ENCODE data around the gene PPFIBP2. TPM values are rescaled to one million over a fixed set of nuclear protein-coding genes. Genes with fewer than 3 reads are reported as not detected.

The PPFIBP2 gene
- total RNA-seq, 1 experiment from 2014 or later, result 5.7 TPM

DNA sequence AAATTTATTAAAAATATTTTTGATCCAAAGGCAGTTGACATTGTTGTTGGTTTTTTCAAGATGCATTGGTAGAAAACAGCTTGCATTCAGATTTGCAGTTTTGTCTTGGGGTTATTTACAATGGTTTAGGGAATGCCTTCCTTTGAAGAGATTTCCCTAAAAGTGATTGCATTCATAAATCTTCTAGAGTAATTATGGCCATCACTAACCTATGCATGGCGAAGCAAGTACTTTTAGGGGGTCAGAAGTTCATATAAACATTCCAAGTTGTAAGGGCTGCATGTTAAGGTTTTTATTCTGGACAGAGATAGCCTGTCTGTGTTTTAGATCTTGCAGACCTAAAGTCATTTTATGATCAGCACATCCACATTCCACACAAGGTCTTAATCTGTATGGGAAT is 53.5 kb downstream of the PPFIBP2 start:
- DNase-seq (ENCODE audit: low read depth, low spot score) (no peak), ATAC-seq (no peak)
- H3K4me1 ChIP-seq (ENCODE audit: control insufficient read depth in 1 of 2, insufficient read depth in 2 of 2, low read length in 2 of 2), result peaks cover 4 to 6% of the 10 kb centered on the region in 2 experiments; a peak in 1 of 4 replicates
- H3K9me3 ChIP-seq (ENCODE audit: control insufficient read depth in 1 of 2, insufficient read depth in 1 of 2, low read depth in 1 of 2, low read length in 2 of 2), result no peaks in the 10 kb centered on the region
- no peak overlapping the region for H2AFZ ChIP-seq (ENCODE audit: low read depth, low read length, poor library complexity, severe bottlenecking)
- H3K27me3 ChIP-seq (ENCODE audit: insufficient read depth, low read length), result no peaks in the 10 kb centered on the region
- no peaks in the 10 kb centered on the region for H4K20me1 ChIP-seq (ENCODE audit: insufficient read depth)
- H3K36me3 ChIP-seq (ENCODE audit: control insufficient read depth in 1 of 2, insufficient read depth in 2 of 2, low read length in 2 of 2), result no peaks in the 10 kb centered on the region
- POLR2A ChIA-PET, result no interaction called here
- no peak overlapping the region for H3K4me2 ChIP-seq (ENCODE audit: low read length)
- no peak overlapping the region for H3K27ac ChIP-seq (ENCODE audit: low read depth, low read length)
- H3K9ac ChIP-seq (ENCODE audit: low read length), result no peak overlapping the region
- CTCF ChIA-PET, result no interaction called here
- TF ChIP-seq CEBPB (IDR thresholded peaks at IDR 0.05; ENCODE audit: low read depth) (no peak), EZH2phosphoT487 (IDR thresholded peaks at IDR 0.05; ENCODE audit: borderline replicate concordance) (no peak), EZH2 (IDR thresholded peaks at IDR 0.05) (no peak), JUND (IDR thresholded peaks at IDR 0.05) (no peak), ZNF274 (IDR thresholded peaks at IDR 0.05; ENCODE audit: low read depth, low read length) (no peak), RAD21 (IDR thresholded peaks at IDR 0.05; ENCODE audit: low read depth) (no peak), FOSL1 (IDR thresholded peaks at IDR 0.05; ENCODE audit: low read depth) (no peak), POLR2AphosphoS5 (IDR thresholded peaks at IDR 0.05; ENCODE audit: low read depth, low read length) (no peak), ZFX (IDR thresholded peaks at IDR 0.05) (no peak), SRF (IDR thresholded peaks at IDR 0.05; ENCODE audit: low read depth) (no peak), ATF3 (IDR thresholded peaks at IDR 0.05) (no peak)
- intact Hi-C loops (cut with micrococcal nuclease), result no loop called here
- no TSS peak for BruUV-seq (replicated peaks)
- no peak overlapping the region for H3K4me3 ChIP-seq (replicated peaks in 1 of 2; ENCODE audit: low read depth in 1 of 2, low read length in 2 of 2)
- H3K9me2 ChIP-seq (ENCODE audit: insufficient read depth), result no peaks in the 10 kb centered on the region
- H3K79me2 ChIP-seq (ENCODE audit: insufficient read depth, low read length), result no peaks in the 10 kb centered on the region
- RAD21 ChIA-PET (ENCODE audit: low non-redundant PET in 1 of 2, low total read pairs in 2 of 2, uncharacterized antibody in 2 of 2, unreplicated experiment in 2 of 2), result no interaction called here

- POLR2A ChIA-PET, result no interaction called here
- Histone ChIP-seq H3K4me3 (replicated peaks in 1 of 2; ENCODE audit: low read depth in 1 of 2, low read length in 2 of 2) (no peak overlapping the region), H3K9me2 (ENCODE audit: insufficient read depth) (no peaks in the 10 kb centered on the region), H2AFZ (ENCODE audit: low read depth, low read length, poor library complexity, severe bottlenecking) (no peak overlapping the region), H3K9ac (ENCODE audit: low read length) (no peak overlapping the region), H3K27ac (ENCODE audit: low read depth, low read length) (no peak overlapping the region), H3K9me3 (ENCODE audit: control insufficient read depth in 1 of 2, insufficient read depth in 1 of 2, low read depth in 1 of 2, low read length in 2 of 2) (no peaks in the 10 kb centered on the region), H4K20me1 (ENCODE audit: insufficient read depth) (no peaks in the 10 kb centered on the region), H3K4me1 (ENCODE audit: control insufficient read depth in 1 of 2, insufficient read depth in 2 of 2, low read length in 2 of 2) (peaks cover 4 to 12% of the 10 kb centered on the region in 2 experiments; a peak in 2 of 4 replicates), H3K4me2 (ENCODE audit: low read length) (no peak overlapping the region), H3K79me2 (ENCODE audit: insufficient read depth, low read length) (no peaks in the 10 kb centered on the region), H3K36me3 (ENCODE audit: control insufficient read depth in 1 of 2, insufficient read depth in 2 of 2, low read length in 2 of 2) (no peaks in the 10 kb centered on the region), H3K27me3 (ENCODE audit: insufficient read depth, low read length) (no peaks in the 10 kb centered on the region)
- no peak for DNase-seq (ENCODE audit: low read depth, low spot score)
- CTCF ChIA-PET, result interaction anchor here (0.9 to 3.4 kb wide), 2 partner anchors 88 to 97 kb away, joined by 3 to 26 read pairs; no protein-coding TSS in a partner anchor
- intact Hi-C loops (cut with micrococcal nuclease), result no loop called here
- no TSS peak for BruUV-seq (replicated peaks)
- ATAC-seq, result no peak
- RAD21 ChIA-PET (ENCODE audit: low non-redundant PET in 1 of 2, low total read pairs in 2 of 2, uncharacterized antibody in 2 of 2, unreplicated experiment in 2 of 2), result no interaction called here
- no peak for TF ChIP-seq SRF (IDR thresholded peaks at IDR 0.05; ENCODE audit: low read depth)
- no peak for TF ChIP-seq EZH2 (IDR thresholded peaks at IDR 0.05)
- no peak for TF ChIP-seq FOSL1 (IDR thresholded peaks at IDR 0.05; ENCODE audit: low read depth)
- no peak for TF ChIP-seq TCF7L2 (IDR thresholded peaks at IDR 0.05; ENCODE audit: borderline replicate concordance, extremely low read depth, insufficient read depth, insufficient read length)
- TF ChIP-seq RAD21 (IDR thresholded peaks at IDR 0.05; ENCODE audit: low read depth), result no peak
- TF ChIP-seq YY1 (IDR thresholded peaks at IDR 0.05; ENCODE audit: extremely low read depth, insufficient replicate concordance, low read depth, low read length), result no peak
- no peak for TF ChIP-seq POLR2AphosphoS5 (IDR thresholded peaks at IDR 0.05; ENCODE audit: low read depth, low read length)
- TF ChIP-seq JUND (IDR thresholded peaks at IDR 0.05), result no peak
- TF ChIP-seq ATF3 (IDR thresholded peaks at IDR 0.05), result no peak
- no peak for TF ChIP-seq EGR1 (IDR thresholded peaks at IDR 0.05; ENCODE audit: low read depth)
- TF ChIP-seq ELF1 (IDR thresholded peaks at IDR 0.05; ENCODE audit: borderline replicate concordance, low read depth), result no peak
- no peak for TF ChIP-seq ZBTB33 (IDR thresholded peaks at IDR 0.05; ENCODE audit: extremely low read depth, insufficient replicate concordance, low read length)
- TF ChIP-seq CBX3 (IDR thresholded peaks at IDR 0.05; ENCODE audit: low read depth), result no peak
- TF ChIP-seq ZNF274 (IDR thresholded peaks at IDR 0.05; ENCODE audit: low read depth, low read length), result no peak
- no peak for TF ChIP-seq MAX (IDR thresholded peaks at IDR 0.05)
- no peak for TF ChIP-seq SP1 (IDR thresholded peaks at IDR 0.05; ENCODE audit: low read depth)
Observed at GRCh38 chr11:7569044-7569443, 55.2 kb downstream of the PPFIBP2 start.

All from HCT116 (cell line).